ELF-1 (cell line): ENCODE results near the gene BLOC1S1.

Experiments
- DNase-seq: peaks from one replicate; pipeline ENCODE4 v3.0.0-alpha.2; 2016; ENCODE audit warnings: low read depth, low spot score

The BLOC1S1 gene

GRCh38 chr12:55694651-55695050 lies 21.2 kb upstream of the BLOC1S1 start:
- DNase-seq, result no peak

DNA sequence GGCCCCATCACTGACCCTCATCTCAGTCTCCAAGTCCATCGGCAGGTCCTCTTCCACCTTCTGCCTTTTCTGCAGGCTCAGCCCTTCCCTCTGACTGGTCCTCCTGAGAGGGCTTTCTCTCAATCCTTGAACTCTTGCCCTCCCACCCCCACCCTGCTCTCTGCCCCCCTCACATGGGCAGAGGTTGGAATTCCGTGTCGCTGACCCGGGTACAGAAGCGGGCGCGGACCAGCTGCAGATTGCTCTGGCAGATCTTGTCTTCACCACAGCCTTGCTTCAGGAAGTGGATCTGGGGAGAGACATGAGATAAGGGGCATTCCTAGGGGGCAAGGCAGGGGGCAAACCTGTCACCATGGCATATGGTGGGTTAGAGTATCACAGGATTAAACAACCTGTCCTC lies 20.5 kb upstream of the BLOC1S1 start:
- no peak for DNase-seq

DNA sequence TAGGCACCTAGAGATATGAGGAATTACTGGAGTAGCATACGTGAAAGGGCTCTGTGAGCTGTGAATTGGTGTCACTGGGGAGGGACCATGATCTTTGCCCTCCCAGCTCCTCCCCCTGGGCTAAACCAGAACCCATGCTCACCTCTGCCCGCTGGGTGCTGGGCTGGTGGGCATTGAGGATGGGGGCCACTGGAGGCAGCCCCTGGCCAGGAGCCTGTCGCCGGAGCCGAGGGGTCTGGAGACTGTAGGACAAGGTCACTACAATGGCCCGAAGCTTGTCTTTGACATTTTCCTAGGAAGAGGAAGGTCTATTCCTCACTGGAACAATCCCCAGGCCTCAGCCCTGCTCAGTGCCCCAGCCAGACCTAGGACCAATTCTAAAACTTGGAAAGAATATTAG lies 19.7 kb upstream of the BLOC1S1 start:
- DNase-seq, result no peak

DNA sequence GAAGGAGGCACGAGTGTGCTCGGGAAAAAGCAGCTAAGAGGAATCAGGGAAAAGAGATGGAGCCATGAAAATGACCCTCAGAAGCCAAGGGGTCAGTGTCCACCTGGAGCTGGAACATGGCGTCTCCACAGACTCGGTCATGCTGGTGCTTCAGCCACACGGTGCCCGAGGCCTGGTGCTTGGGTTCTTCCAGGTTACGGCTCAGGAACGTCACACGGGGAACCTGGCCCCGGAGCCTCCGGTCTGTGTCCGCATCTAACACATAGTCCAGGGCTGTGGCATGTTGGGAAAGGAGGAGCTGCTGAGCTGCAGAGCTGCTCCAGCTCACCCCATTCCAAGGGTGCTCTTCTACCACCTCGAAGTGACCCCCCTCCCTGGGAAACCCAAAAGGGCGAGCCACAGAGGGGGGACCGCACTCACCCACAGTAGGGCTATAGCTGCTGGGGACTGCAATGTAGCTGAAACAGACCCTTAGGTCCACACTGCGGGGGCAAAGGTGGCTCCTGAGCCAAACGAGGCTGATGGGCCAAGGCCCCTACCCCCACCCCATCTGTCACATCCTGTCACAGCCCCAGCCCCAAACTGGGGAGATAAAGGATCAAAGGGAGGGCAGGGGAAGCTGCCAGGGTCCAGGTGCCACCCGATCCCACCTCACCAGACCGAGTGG lies 18.9 kb upstream of the BLOC1S1 start:
- no peak for DNase-seq

DNA sequence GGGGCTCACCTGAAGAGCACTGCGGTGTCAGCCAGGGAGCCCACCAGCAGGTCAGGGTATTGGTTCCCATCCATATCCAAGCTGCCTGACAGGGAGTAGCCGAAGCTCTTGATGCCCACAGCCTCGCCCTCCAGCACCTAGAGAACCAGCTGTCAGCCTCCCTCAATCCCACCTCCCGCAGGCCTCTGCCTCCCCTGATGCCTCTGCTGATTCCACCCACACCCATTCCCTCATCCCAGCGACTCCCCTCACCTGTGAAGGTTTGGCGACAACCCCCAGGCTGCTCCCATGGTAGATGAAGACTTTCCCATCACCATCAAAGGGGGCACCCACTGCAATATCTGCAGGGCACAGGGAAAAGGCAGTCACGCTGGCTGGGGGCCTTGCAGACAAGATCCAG lies 18.2 kb upstream of the BLOC1S1 start:
- no peak for DNase-seq

GRCh38 chr12:55698241-55698955 lies 17.4 kb upstream of the BLOC1S1 start:
- no peak for DNase-seq

DNA sequence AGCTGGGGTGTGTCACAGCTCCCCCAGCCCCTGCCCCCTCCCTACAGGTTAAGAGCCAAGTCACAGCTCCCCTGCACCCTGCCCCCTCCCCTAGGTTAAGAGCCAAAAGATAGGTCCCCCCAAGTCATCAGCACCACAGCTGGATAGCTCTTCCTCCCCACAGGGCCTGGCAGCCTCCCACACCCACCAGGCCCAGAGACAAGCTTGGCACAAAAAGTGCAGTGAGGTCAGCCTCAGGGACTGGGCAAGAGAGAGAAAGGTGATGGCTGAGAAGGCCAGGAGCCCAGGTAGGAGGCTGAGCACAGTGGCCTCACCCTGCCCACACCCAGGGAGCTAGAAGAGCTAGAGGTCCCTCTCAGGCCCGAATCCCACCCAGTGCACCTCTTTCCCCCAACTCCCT lies 16.9 kb upstream of the BLOC1S1 start:
- no peak for DNase-seq

GRCh38 chr12:55699471-55700055 lies 16.3 kb upstream of the BLOC1S1 start:
- no peak for DNase-seq

GRCh38 chr12:55700255-55701018 lies 15.4 kb upstream of the BLOC1S1 start:
- no peak for DNase-seq

DNA sequence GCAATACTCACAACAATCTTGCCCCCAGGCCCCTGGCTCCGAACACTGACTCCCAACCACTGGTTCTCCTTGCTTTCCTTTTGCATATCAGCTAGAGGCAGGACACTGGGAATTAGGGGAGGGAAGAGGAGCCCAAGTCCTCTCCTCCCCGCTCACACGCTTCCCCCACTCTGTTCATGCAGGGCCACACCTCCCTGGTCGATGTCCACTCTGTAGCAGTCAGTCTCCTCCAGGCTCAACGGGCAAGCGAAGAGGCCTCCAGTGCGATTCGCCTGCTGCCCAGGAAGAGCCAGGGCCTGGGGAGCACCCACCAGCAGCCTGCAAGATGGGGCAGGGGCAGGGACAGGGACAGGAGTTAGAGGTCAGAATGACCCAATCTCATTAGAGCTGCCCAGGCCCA lies 13.0 kb upstream of the BLOC1S1 start:
- no peak for DNase-seq

- DNase-seq, result no peak
Observed at GRCh38 chr12:55703288-55703687, 12.6 kb upstream of the BLOC1S1 start.

GRCh38 chr12:55703901-55704761 lies 11.7 kb upstream of the BLOC1S1 start:
- DNase-seq, result no peak

DNA sequence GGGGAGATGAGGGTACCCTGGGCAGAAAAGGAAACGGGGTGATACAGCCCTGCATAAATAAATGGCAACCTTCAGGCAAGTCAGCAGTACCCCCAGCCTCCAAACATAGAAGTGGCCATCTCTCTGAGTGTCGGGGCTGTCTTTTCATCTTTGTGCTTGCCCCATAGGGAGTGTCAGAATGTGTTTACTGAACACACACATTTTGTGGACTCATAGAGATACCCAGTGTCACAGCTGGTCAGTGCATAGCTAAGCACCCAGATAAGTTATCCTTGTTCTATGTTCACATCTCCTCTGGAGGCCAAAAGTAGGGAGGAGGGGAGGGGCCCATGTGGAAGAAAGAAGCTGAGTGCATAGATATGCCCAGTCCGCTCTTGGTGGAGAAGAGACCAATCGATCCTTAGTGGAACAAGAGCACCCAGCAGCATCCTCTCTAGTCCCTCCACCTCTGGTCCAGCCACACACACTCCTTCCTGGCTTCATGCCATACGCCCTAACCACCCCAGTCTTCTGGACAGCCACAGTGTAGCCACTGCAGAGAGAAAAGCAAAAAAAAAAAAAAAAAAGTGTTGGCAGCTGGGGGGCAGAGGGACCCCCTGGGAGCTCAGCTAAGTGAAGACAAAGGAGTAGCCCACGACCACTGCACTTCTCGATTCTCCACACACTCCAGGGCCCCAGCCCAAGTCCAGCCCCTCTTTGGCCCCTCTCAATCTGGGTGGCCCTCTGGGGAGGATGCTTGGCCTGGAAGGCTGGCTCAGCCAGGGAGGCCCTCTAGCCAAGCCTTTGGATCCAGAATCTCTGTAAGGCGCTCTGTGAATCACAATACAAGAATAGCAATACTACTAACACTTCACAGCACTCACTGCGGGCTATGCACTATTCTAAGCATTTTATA lies 10.8 kb upstream of the BLOC1S1 start:
- no peak for DNase-seq

GRCh38 chr12:55705782-55706402 lies 10.0 kb upstream of the BLOC1S1 start:
- no peak for DNase-seq

DNA sequence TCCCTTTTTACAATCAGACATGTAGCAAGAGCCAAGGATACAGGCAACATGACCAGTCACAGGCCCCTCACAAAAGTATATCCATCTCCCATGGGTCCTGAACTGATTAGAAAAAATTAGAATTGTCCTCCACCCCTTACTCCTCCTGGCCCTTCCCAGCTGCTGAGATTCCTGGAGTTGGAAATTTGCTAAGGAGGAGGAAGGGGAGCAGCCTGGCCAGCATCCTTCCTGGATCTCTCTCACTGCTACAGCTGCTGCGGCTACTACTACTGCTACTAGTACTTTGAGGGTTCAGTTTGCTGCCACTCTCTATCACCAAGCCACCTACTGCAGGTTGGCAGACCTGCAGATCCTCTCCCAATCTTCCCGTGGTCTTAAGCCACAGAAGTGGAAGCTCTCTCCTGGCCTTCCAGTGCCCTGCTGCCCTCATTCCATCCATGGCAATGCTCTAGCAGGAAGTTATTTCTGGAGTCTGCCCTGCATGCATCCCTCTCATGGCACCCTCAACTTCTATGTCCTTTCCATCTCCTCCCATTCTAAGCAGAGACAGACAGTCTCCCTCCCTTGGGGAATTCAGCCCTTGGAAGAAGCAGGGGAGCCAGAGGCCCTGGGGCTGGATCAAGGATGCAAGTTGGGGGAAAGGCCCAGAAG lies 9.2 kb upstream of the BLOC1S1 start:
- no peak for DNase-seq

DNA sequence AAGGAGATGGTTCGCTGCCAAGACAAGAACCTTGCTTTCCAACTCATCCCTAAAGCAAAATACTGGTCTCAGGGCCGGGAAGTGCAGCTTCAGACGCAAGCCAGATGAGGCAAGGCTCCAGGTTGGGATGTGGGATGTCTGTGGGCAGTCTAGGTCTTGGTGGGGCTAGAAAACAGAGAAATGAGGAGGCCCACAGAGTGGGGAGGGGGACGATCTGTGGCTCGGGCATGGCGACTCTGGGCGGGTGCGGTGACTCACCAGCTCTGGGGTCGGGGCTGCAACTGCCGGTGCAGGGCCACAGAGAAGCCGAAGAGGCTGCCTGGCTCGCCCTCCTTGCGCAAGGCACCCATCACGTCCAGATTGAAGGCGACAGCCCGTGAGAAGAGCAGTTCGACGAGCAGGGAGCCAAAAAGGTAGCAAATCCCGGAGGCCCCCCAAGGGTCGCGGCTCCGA lies 8.6 kb upstream of the BLOC1S1 start:
- peak; percentile 45 for DNase-seq

GRCh38 chr12:55707841-55708694 lies 7.8 kb upstream of the BLOC1S1 start, which contains the start of gene ITGA7:
Gene ITGA7, minus strand, starts transcription at chr12:55707904. Its CDS starts 222 bp downstream, at chr12:55707682.
- DNase-seq, result peak; percentile 86

DNA sequence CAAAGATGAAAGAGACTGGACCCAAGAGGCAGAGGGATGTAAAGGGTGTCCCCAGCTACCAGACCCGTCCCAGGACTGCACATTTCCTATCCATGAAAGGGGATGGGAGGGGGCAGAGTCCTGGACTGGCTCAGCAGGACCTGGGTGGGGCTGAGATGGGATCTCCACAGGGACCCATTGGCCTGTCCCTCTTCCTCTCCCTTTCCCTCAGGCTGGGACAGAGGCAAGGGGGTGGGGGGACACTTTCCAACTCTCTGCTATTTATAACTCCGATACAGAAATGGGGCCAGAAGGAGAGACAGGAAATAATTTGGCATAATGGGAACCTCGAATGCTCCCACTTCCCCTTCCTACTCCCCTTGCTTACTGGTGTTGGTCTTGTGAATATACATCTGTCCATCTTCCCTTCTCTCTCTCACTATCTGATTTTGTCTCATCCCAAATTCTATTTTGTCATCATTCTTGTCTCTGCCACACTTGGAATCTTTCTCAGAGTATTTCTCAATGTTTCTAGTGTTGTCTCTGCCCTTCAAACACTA lies 7.1 kb upstream of the BLOC1S1 start:
- no peak for DNase-seq
